ENCODE measurements around the gene PSG5.

GRCh38 chr19:43207991-43208390 is 21.7 kb upstream of the PSG5 start:
- TF ChIP-seq CTCF (IDR thresholded peaks at IDR 0.05; ENCODE audit: low read length) (no peak), EZH2 (IDR thresholded peaks at IDR 0.05; ENCODE audit: borderline replicate concordance, low read length) (no peak)
